Measurements from ENCODE around the gene HSD17B12.
A peak's percentile ranks its signal among the peaks of the same experiment; 100 is the strongest.

Gene HSD17B12

GRCh38 chr11:43699870-43700269 lies 19.3 kb downstream of the HSD17B12 start:
- no peak overlapping the region for H3K4me2 ChIP-seq (ENCODE audit: low read length)
- no peak overlapping the region for H3K9ac ChIP-seq (ENCODE audit: low read length)
- no peak overlapping the region for H3K4me3 ChIP-seq (ENCODE audit: low read depth, low read length, poor library complexity, severe bottlenecking)
- H3K9me2 ChIP-seq (ENCODE audit: low read depth, low read length), result no peaks in the 10 kb centered on the region
- no peaks in the 10 kb centered on the region; the same call in 1 of the 2 replicates for H3F3A ChIP-seq (ENCODE audit: insufficient read depth, low read length)
- H3K36me3 ChIP-seq (ENCODE audit: insufficient read depth, low read length), result peaks cover 27% of the 10 kb centered on the region
- peaks cover 37% of the 10 kb centered on the region for H3K79me2 ChIP-seq (ENCODE audit: insufficient read depth, low read length)
- H2AFZ ChIP-seq (ENCODE audit: low read length), result no peak overlapping the region
- H3K9me3 ChIP-seq (ENCODE audit: low read length), result peaks cover 4% of the 10 kb centered on the region; the same call in 1 of the 2 replicates
- H3K27me3 ChIP-seq (ENCODE audit: insufficient read depth, low read length), result no peaks in the 10 kb centered on the region
- no peak overlapping the region for H3K27ac ChIP-seq (ENCODE audit: low read depth, low read length, poor library complexity, severe bottlenecking)
- peaks cover 8% of the 10 kb centered on the region for H3K4me1 ChIP-seq (ENCODE audit: insufficient read depth, low read length, severe bottlenecking)
- no peak for TF ChIP-seq EZH2 (IDR thresholded peaks at IDR 0.05; ENCODE audit: borderline replicate concordance, low read length)
- H4K20me1 ChIP-seq (ENCODE audit: insufficient read depth, low read length), result no peaks in the 10 kb centered on the region

GRCh38 chr11:43706631-43707030 lies 26.1 kb downstream of the HSD17B12 start:
- Histone ChIP-seq H3K9me3 (ENCODE audit: low read length) (no peaks in the 10 kb centered on the region; the same call in 1 of the 2 replicates), H3K27ac (ENCODE audit: low read depth, low read length, poor library complexity, severe bottlenecking) (no peak overlapping the region), H3F3A (ENCODE audit: insufficient read depth, low read length) (no peaks in the 10 kb centered on the region; the same call in 1 of the 2 replicates), H3K4me3 (ENCODE audit: low read depth, low read length, poor library complexity, severe bottlenecking) (no peak overlapping the region), H3K4me1 (ENCODE audit: insufficient read depth, low read length, severe bottlenecking) (no peaks in the 10 kb centered on the region), H3K79me2 (ENCODE audit: insufficient read depth, low read length) (peaks cover 34% of the 10 kb centered on the region), H3K36me3 (ENCODE audit: insufficient read depth, low read length) (peaks cover 4% of the 10 kb centered on the region; the same call in 1 of the 2 replicates), H4K20me1 (ENCODE audit: insufficient read depth, low read length) (no peaks in the 10 kb centered on the region), H3K9me2 (ENCODE audit: low read depth, low read length) (no peaks in the 10 kb centered on the region), H2AFZ (ENCODE audit: low read length) (no peak overlapping the region), H3K9ac (ENCODE audit: low read length) (no peak overlapping the region), H3K4me2 (ENCODE audit: low read length) (no peak overlapping the region), H3K27me3 (ENCODE audit: insufficient read depth, low read length) (no peaks in the 10 kb centered on the region)
- TF ChIP-seq EZH2 (IDR thresholded peaks at IDR 0.05; ENCODE audit: borderline replicate concordance, low read length), result no peak
- no peak for TF ChIP-seq CTCF (IDR thresholded peaks at IDR 0.05; ENCODE audit: low read length)

- TF ChIP-seq CTCF (IDR thresholded peaks at IDR 0.05; ENCODE audit: low read length) (peak; percentile 56), EZH2 (IDR thresholded peaks at IDR 0.05; ENCODE audit: borderline replicate concordance, low read length) (no peak)
- Histone ChIP-seq H3K4me1 (ENCODE audit: insufficient read depth, low read length, severe bottlenecking) (no peaks in the 10 kb centered on the region), H3K4me2 (ENCODE audit: low read length) (no peak overlapping the region), H4K20me1 (ENCODE audit: insufficient read depth, low read length) (no peaks in the 10 kb centered on the region), H3K9ac (ENCODE audit: low read length) (no peak overlapping the region), H2AFZ (ENCODE audit: low read length) (no peak overlapping the region), H3K27ac (ENCODE audit: low read depth, low read length, poor library complexity, severe bottlenecking) (no peak overlapping the region), H3F3A (ENCODE audit: insufficient read depth, low read length) (no peaks in the 10 kb centered on the region; the same call in 1 of the 2 replicates), H3K4me3 (ENCODE audit: low read depth, low read length, poor library complexity, severe bottlenecking) (no peak overlapping the region), H3K9me2 (ENCODE audit: low read depth, low read length) (no peaks in the 10 kb centered on the region), H3K36me3 (ENCODE audit: insufficient read depth, low read length) (peaks cover 3% of the 10 kb centered on the region; the same call in 1 of the 2 replicates), H3K79me2 (ENCODE audit: insufficient read depth, low read length) (peaks cover 17% of the 10 kb centered on the region; the same call in 1 of the 2 replicates), H3K9me3 (ENCODE audit: low read length) (peaks cover 5% of the 10 kb centered on the region; the same call in 1 of the 2 replicates), H3K27me3 (ENCODE audit: insufficient read depth, low read length) (no peaks in the 10 kb centered on the region)
These were observed 28.2 kb downstream of the HSD17B12 start for GRCh38 chr11:43708776-43709175.

GRCh38 chr11:43709689-43710088 lies 29.2 kb downstream of the HSD17B12 start:
- Histone ChIP-seq H3K27me3 (ENCODE audit: insufficient read depth, low read length) (no peaks in the 10 kb centered on the region), H3K79me2 (ENCODE audit: insufficient read depth, low read length) (peaks cover 11% of the 10 kb centered on the region; the same call in 1 of the 2 replicates), H3F3A (ENCODE audit: insufficient read depth, low read length) (no peaks in the 10 kb centered on the region; the same call in 1 of the 2 replicates), H3K9me3 (ENCODE audit: low read length) (peaks cover 5% of the 10 kb centered on the region; the same call in 1 of the 2 replicates), H3K4me1 (ENCODE audit: insufficient read depth, low read length, severe bottlenecking) (no peaks in the 10 kb centered on the region), H3K36me3 (ENCODE audit: insufficient read depth, low read length) (peaks cover 3% of the 10 kb centered on the region; the same call in 1 of the 2 replicates), H3K9me2 (ENCODE audit: low read depth, low read length) (no peaks in the 10 kb centered on the region), H4K20me1 (ENCODE audit: insufficient read depth, low read length) (no peaks in the 10 kb centered on the region), H3K27ac (ENCODE audit: low read depth, low read length, poor library complexity, severe bottlenecking) (no peak overlapping the region), H3K4me3 (ENCODE audit: low read depth, low read length, poor library complexity, severe bottlenecking) (no peak overlapping the region), H3K9ac (ENCODE audit: low read length) (no peak overlapping the region), H2AFZ (ENCODE audit: low read length) (no peak overlapping the region), H3K4me2 (ENCODE audit: low read length) (no peak overlapping the region)
- no peak for TF ChIP-seq EZH2 (IDR thresholded peaks at IDR 0.05; ENCODE audit: borderline replicate concordance, low read length)
- no peak for TF ChIP-seq CTCF (IDR thresholded peaks at IDR 0.05; ENCODE audit: low read length)

All from OCI-LY1 (cell line).